Measurements from ENCODE around the gene SLC25A42.

SLC25A42 gene

GRCh38 chr19:19033426-19034203 is 30.2 kb upstream of the SLC25A42 start, which contains the start of the genes ARMC6 and SUGP2:
TSS of gene ARMC6 (plus strand) at chr19:19033603. CDS start at chr19:19034210, 607 bp downstream.
TSS of gene SUGP2 (minus strand) at chr19:19033517. CDS start at chr19:19031071, 2,446 bp downstream.
- H3K27me3 ChIP-seq (ENCODE audit: control insufficient read depth in 1 of 2, insufficient read depth in 1 of 2, low read length in 2 of 2) = no peaks in the 10 kb centered on the region
- H4K91ac ChIP-seq (ENCODE audit: low read length) = peak within 1 kb of the TSS; percentile 97
- H3K79me1 ChIP-seq (replicated peaks; ENCODE audit: low read length, poor library complexity, severe bottlenecking) = peaks cover 28% of the 10 kb centered on the region
- DNase-seq = peak; percentile 85
- H3K27ac ChIP-seq (ENCODE audit: low read length, poor library complexity, severe bottlenecking) = peak within 1 kb of the TSS; percentile 99
- H3K4me1 ChIP-seq (ENCODE audit: control insufficient read depth, insufficient read depth, low read depth, low read length) = peaks cover 11% of the 10 kb centered on the region
- H3K36me3 ChIP-seq (ENCODE audit: control insufficient read depth in 1 of 2, insufficient read depth in 2 of 2, low read depth in 1 of 2, low read length in 2 of 2) = peaks cover 22 to 35% of the 10 kb centered on the region in 2 experiments
- peak within 1 kb of the TSS; percentile 100 for H4K8ac ChIP-seq (ENCODE audit: low read length)
- peak within 1 kb of the TSS in 1 of 2 experiments; percentile 91 for H3K23ac ChIP-seq (ENCODE audit: low read length in 2 of 2)
- H3K9me3 ChIP-seq (ENCODE audit: control insufficient read depth, low read length) = no peaks in the 10 kb centered on the region
- H3K4me2 ChIP-seq (ENCODE audit: low read length, poor library complexity, severe bottlenecking) = peak within 1 kb of the TSS; percentile 94
- H2BK120ac ChIP-seq (ENCODE audit: low read depth, low read length) = peak within 1 kb of the TSS; percentile 84
- peak within 1 kb of the TSS; percentile 93 for H2BK15ac ChIP-seq (ENCODE audit: low read depth, poor library complexity, severe bottlenecking)
- peak within 1 kb of the TSS; percentile 87 to 92 for H3K4me3 ChIP-seq (ENCODE audit: insufficient read depth in 1 of 2, low read depth in 1 of 2, low read length in 2 of 2)
- no peak within 1 kb of the TSS for H2AK5ac ChIP-seq (ENCODE audit: low read length, severe bottlenecking)
- peak within 1 kb of the TSS; percentile 95 for H3K9ac ChIP-seq (ENCODE audit: low read length)
- H2BK5ac ChIP-seq (ENCODE audit: low read depth, low read length, poor library complexity, severe bottlenecking) = peak within 1 kb of the TSS; percentile 98
- peak within 1 kb of the TSS in 1 of 2 experiments; percentile 92 for H2BK12ac ChIP-seq (ENCODE audit: low read length in 2 of 2)
- H3K18ac ChIP-seq (ENCODE audit: low read depth in 1 of 2, low read length in 2 of 2) = peak within 1 kb of the TSS; percentile 89 to 94
- H3K4ac ChIP-seq (ENCODE audit: low read depth in 1 of 2, low read length in 2 of 2) = peak within 1 kb of the TSS; percentile 75 to 99
- H2AFZ ChIP-seq (ENCODE audit: low read depth, low read length) = peak within 1 kb of the TSS; percentile 88
- H3K14ac ChIP-seq (ENCODE audit: low read length in 2 of 2) = peak within 1 kb of the TSS; percentile 86 to 97
- under 1% methylated on average over 83 of the region's 94 CpGs for WGBS

GRCh38 chr19:19034204-19034624 is 29.6 kb upstream of the SLC25A42 start:
- Histone ChIP-seq H3K4me1 (ENCODE audit: control insufficient read depth, insufficient read depth, low read depth, low read length) (peaks cover 11% of the 10 kb centered on the region), H3K27me3 (ENCODE audit: control insufficient read depth in 1 of 2, insufficient read depth in 1 of 2, low read length in 2 of 2) (no peaks in the 10 kb centered on the region), H3K4me3 (ENCODE audit: insufficient read depth in 1 of 2, low read depth in 1 of 2, low read length in 2 of 2) (peak overlapping the region; percentile 87 to 92), H3K9me3 (ENCODE audit: control insufficient read depth, low read length) (no peaks in the 10 kb centered on the region), H3K27ac (ENCODE audit: low read length, poor library complexity, severe bottlenecking) (peak overlapping the region; percentile 47), H3K9ac (ENCODE audit: low read length) (peak overlapping the region; percentile 95), H3K79me1 (replicated peaks; ENCODE audit: low read length, poor library complexity, severe bottlenecking) (peaks cover 28% of the 10 kb centered on the region), H2BK12ac (ENCODE audit: low read length in 2 of 2) (no peak overlapping the region), H3K4ac (ENCODE audit: low read depth in 1 of 2, low read length in 2 of 2) (no peak overlapping the region), H2AK5ac (ENCODE audit: low read length, severe bottlenecking) (no peak overlapping the region), H2BK120ac (ENCODE audit: low read depth, low read length) (no peak overlapping the region), H2AFZ (ENCODE audit: low read depth, low read length) (peak overlapping the region; percentile 6), H3K36me3 (ENCODE audit: control insufficient read depth in 1 of 2, insufficient read depth in 2 of 2, low read depth in 1 of 2, low read length in 2 of 2) (peaks cover 19 to 29% of the 10 kb centered on the region in 2 experiments), H4K8ac (ENCODE audit: low read length) (no peak overlapping the region), H3K14ac (ENCODE audit: low read length in 2 of 2) (no peak overlapping the region), H2BK5ac (ENCODE audit: low read depth, low read length, poor library complexity, severe bottlenecking) (no peak overlapping the region), H3K4me2 (ENCODE audit: low read length, poor library complexity, severe bottlenecking) (peak overlapping the region; percentile 94), H4K91ac (ENCODE audit: low read length) (no peak overlapping the region), H2BK15ac (ENCODE audit: low read depth, poor library complexity, severe bottlenecking) (no peak overlapping the region), H3K18ac (ENCODE audit: low read depth in 1 of 2, low read length in 2 of 2) (peak overlapping the region in 1 of 2 experiments; percentile 43), H3K23ac (ENCODE audit: low read length in 2 of 2) (no peak overlapping the region)
- 6% methylated on average over 10 of the region's 10 CpGs for WGBS
- peak; percentile 79 for DNase-seq

- H3K9ac ChIP-seq (ENCODE audit: low read length) = no peak overlapping the region
- no peak overlapping the region for H2BK5ac ChIP-seq (ENCODE audit: low read depth, low read length, poor library complexity, severe bottlenecking)
- H3K4me2 ChIP-seq (ENCODE audit: low read length, poor library complexity, severe bottlenecking) = no peak overlapping the region
- no peak overlapping the region for H3K18ac ChIP-seq (ENCODE audit: low read depth in 1 of 2, low read length in 2 of 2)
- H3K14ac ChIP-seq (ENCODE audit: low read length in 2 of 2) = no peak overlapping the region
- H2BK120ac ChIP-seq (ENCODE audit: low read depth, low read length) = no peak overlapping the region
- DNase-seq = no peak
- H3K27me3 ChIP-seq (ENCODE audit: control insufficient read depth in 1 of 2, insufficient read depth in 1 of 2, low read length in 2 of 2) = no peaks in the 10 kb centered on the region
- WGBS = 96% methylated on average over 4 of the region's 4 CpGs
- H4K8ac ChIP-seq (ENCODE audit: low read length) = no peak overlapping the region
- H3K9me3 ChIP-seq (ENCODE audit: control insufficient read depth, low read length) = no peaks in the 10 kb centered on the region
- no peak overlapping the region for H3K23ac ChIP-seq (ENCODE audit: low read length in 2 of 2)
- H3K36me3 ChIP-seq (ENCODE audit: control insufficient read depth in 1 of 2, insufficient read depth in 2 of 2, low read depth in 1 of 2, low read length in 2 of 2) = peaks cover 30 to 39% of the 10 kb centered on the region in 2 experiments
- H2BK15ac ChIP-seq (ENCODE audit: low read depth, poor library complexity, severe bottlenecking) = no peak overlapping the region
- no peak overlapping the region for H4K91ac ChIP-seq (ENCODE audit: low read length)
- H3K27ac ChIP-seq (ENCODE audit: low read length, poor library complexity, severe bottlenecking) = no peak overlapping the region
- H2BK12ac ChIP-seq (ENCODE audit: low read length in 2 of 2) = no peak overlapping the region
- H2AK5ac ChIP-seq (ENCODE audit: low read length, severe bottlenecking) = no peak overlapping the region
- H3K4me3 ChIP-seq (ENCODE audit: insufficient read depth in 1 of 2, low read depth in 1 of 2, low read length in 2 of 2) = no peak overlapping the region
- H3K4ac ChIP-seq (ENCODE audit: low read depth in 1 of 2, low read length in 2 of 2) = no peak overlapping the region
- H2AFZ ChIP-seq (ENCODE audit: low read depth, low read length) = no peak overlapping the region
- peaks cover 2% of the 10 kb centered on the region for H3K4me1 ChIP-seq (ENCODE audit: control insufficient read depth, insufficient read depth, low read depth, low read length)
- H3K79me1 ChIP-seq (replicated peaks; ENCODE audit: low read length, poor library complexity, severe bottlenecking) = peaks cover 46% of the 10 kb centered on the region
These were observed 23.9 kb upstream of the SLC25A42 start for GRCh38 chr19:19039901-19040300.

GRCh38 chr19:19040417-19040816 is 23.4 kb upstream of the SLC25A42 start:
- Histone ChIP-seq H3K23ac (ENCODE audit: low read length in 2 of 2) (no peak overlapping the region), H2BK120ac (ENCODE audit: low read depth, low read length) (no peak overlapping the region), H3K14ac (ENCODE audit: low read length in 2 of 2) (no peak overlapping the region), H3K27ac (ENCODE audit: low read length, poor library complexity, severe bottlenecking) (no peak overlapping the region), H3K27me3 (ENCODE audit: control insufficient read depth in 1 of 2, insufficient read depth in 1 of 2, low read length in 2 of 2) (no peaks in the 10 kb centered on the region), H3K4ac (ENCODE audit: low read depth in 1 of 2, low read length in 2 of 2) (no peak overlapping the region), H3K18ac (ENCODE audit: low read depth in 1 of 2, low read length in 2 of 2) (no peak overlapping the region), H3K4me1 (ENCODE audit: control insufficient read depth, insufficient read depth, low read depth, low read length) (peaks cover under 1% of the 10 kb centered on the region), H2BK15ac (ENCODE audit: low read depth, poor library complexity, severe bottlenecking) (no peak overlapping the region), H3K79me1 (replicated peaks; ENCODE audit: low read length, poor library complexity, severe bottlenecking) (peaks cover 44% of the 10 kb centered on the region), H4K8ac (ENCODE audit: low read length) (no peak overlapping the region), H4K91ac (ENCODE audit: low read length) (no peak overlapping the region), H2BK12ac (ENCODE audit: low read length in 2 of 2) (no peak overlapping the region), H3K9ac (ENCODE audit: low read length) (peak overlapping the region; percentile 45), H3K36me3 (ENCODE audit: control insufficient read depth in 1 of 2, insufficient read depth in 2 of 2, low read depth in 1 of 2, low read length in 2 of 2) (peaks cover 33 to 42% of the 10 kb centered on the region in 2 experiments), H2BK5ac (ENCODE audit: low read depth, low read length, poor library complexity, severe bottlenecking) (no peak overlapping the region), H3K9me3 (ENCODE audit: control insufficient read depth, low read length) (no peaks in the 10 kb centered on the region), H3K4me2 (ENCODE audit: low read length, poor library complexity, severe bottlenecking) (no peak overlapping the region), H2AK5ac (ENCODE audit: low read length, severe bottlenecking) (no peak overlapping the region), H2AFZ (ENCODE audit: low read depth, low read length) (no peak overlapping the region), H3K4me3 (ENCODE audit: insufficient read depth in 1 of 2, low read depth in 1 of 2, low read length in 2 of 2) (no peak overlapping the region)
- peak; percentile 57 for DNase-seq
- 93% methylated on average over 6 of the region's 7 CpGs for WGBS

Measured in mesenchymal stem cell (in vitro differentiated cells and primary cell).